Stimulated activated memory B cell treated with anti-CD40 and anti-IgM and Interleukin-4, amounts not matched to agents 10 μg/mL and 1 μg/mL and 100 μg/mL, for 72 hours (primary cell): Measurements from ENCODE around the gene ITGAX.

Experiments used
- ATAC-seq: fragments of 150-1000 bp; cut with Tn5 transposase; 2 replicates; pipeline ENCODE4 v1.10.0; 2021
- H3K27ac Mint-ChIP-seq: one replicate; pipeline ENCODE4 v1.8.0; 2022; ENCODE audit warnings: mild to moderate bottlenecking, mixed read lengths
- H3K27me3 Mint-ChIP-seq: one replicate; pipeline ENCODE4 v1.8.0; 2022; ENCODE audit warnings: mixed read lengths
- H3K36me3 Mint-ChIP-seq: one replicate; pipeline ENCODE4 v1.8.0; 2022; ENCODE audit warnings: mixed read lengths
- H3K4me1 Mint-ChIP-seq: one replicate; pipeline ENCODE4 v1.8.0; 2022; ENCODE audit warnings: mixed read lengths
- H3K4me3 Mint-ChIP-seq: one replicate; pipeline ENCODE4 v1.8.0; 2022; ENCODE audit warnings: mild to moderate bottlenecking, moderate library complexity, mixed read lengths
- H3K9me3 Mint-ChIP-seq: one replicate; pipeline ENCODE4 v1.8.0; 2022; ENCODE audit warnings: mixed read lengths

Gene ITGAX

DNA sequence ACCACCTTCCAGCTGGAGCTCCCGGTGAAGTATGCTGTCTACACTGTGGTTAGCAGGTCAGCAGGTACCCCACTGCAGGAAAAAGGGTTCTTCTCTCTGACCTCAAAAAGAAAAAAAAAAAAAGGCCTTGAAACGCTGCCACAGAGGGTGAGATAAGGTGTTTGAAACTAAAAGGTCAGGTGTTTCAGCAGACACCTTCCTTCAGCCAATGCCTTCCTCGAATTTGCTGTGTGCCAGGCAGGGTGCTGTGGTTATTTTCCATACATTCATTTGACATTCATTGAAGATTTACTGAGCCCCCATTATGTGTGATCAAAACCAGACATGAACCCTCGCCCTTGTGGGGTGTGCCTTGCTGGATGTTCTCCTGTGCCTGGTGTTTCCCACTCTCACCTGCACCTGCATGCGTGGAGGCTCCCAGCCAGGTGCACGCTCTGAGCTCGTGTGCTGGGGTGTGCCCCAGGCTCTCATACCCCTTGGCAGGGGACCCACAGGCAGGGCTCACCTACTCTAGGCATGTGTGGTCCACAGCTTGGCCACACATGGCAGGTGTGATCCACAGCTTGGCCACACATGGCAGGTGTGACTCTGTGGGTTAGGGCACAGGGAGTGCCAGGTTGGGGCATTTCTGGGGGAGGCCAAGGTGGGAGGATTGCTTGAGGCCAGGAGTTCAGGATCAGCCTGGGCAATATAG is 22.4 kb downstream of the ITGAX start:
- Mint-ChIP-seq H3K27me3 (no peaks in the 10 kb centered on the region), H3K36me3 (peaks cover 52% of the 10 kb centered on the region), H3K9me3 (peaks cover 2% of the 10 kb centered on the region), H3K27ac (peak overlapping the region; percentile 6), H3K4me1 (peaks cover 15% of the 10 kb centered on the region), H3K4me3 (no peak overlapping the region)
- ATAC-seq: no peak

DNA sequence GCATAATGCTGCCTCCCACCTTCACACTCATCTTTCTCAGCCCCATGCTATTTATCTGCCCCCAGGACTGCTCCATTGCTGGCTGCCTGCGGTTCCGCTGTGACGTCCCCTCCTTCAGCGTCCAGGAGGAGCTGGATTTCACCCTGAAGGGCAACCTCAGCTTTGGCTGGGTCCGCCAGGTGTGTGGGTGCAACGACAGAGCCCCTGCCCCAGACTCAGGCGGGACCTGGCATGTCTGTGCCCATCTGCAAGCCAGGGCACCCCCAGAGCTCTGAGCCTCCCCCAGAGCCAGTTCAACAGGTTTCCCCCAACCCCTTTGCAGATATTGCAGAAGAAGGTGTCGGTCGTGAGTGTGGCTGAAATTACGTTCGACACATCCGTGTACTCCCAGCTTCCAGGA is 25.2 kb downstream of the ITGAX start:
- Mint-ChIP-seq H3K36me3 (peaks cover 37% of the 10 kb centered on the region), H3K4me3 (no peak overlapping the region), H3K9me3 (peaks cover 2% of the 10 kb centered on the region), H3K27ac (peak overlapping the region; percentile 22), H3K27me3 (no peaks in the 10 kb centered on the region), H3K4me1 (peaks cover 19% of the 10 kb centered on the region)
- ATAC-seq: no peak

DNA sequence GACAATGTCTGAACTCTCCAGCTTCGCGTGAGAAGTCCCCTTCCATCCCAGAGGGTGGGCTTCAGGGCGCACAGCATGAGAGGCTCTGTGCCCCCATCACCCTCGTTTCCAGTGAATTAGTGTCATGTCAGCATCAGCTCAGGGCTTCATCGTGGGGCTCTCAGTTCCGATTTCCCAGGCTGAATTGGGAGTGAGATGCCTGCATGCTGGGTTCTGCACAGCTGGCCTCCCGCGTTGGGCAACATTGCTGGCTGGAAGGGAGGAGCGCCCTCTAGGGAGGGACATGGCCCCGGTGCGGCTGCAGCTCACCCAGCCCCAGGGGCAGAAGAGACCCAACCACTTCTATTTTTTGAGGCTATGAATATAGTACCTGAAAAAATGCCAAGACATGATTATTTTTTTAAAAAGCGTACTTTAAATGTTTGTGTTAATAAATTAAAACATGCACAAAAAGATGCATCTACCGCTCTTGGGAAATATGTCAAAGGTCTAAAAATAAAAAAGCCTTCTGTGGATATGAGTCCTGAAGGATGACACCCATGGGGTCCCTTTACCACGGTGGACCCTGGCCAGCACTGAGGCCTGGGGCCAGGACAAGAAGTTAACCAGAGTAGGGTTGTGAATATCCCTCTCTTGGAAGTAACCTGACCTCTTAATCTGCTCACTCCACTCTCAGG is 27.6 kb downstream of the ITGAX start:
- no peaks in the 10 kb centered on the region for H3K27me3 Mint-ChIP-seq
- H3K9me3 Mint-ChIP-seq: no peaks in the 10 kb centered on the region
- peaks cover 23% of the 10 kb centered on the region for H3K36me3 Mint-ChIP-seq
- peak; percentile 72 for ATAC-seq
- peaks cover 26% of the 10 kb centered on the region for H3K4me1 Mint-ChIP-seq
- no peak overlapping the region for H3K27ac Mint-ChIP-seq
- H3K4me3 Mint-ChIP-seq: peak overlapping the region; percentile 13

DNA sequence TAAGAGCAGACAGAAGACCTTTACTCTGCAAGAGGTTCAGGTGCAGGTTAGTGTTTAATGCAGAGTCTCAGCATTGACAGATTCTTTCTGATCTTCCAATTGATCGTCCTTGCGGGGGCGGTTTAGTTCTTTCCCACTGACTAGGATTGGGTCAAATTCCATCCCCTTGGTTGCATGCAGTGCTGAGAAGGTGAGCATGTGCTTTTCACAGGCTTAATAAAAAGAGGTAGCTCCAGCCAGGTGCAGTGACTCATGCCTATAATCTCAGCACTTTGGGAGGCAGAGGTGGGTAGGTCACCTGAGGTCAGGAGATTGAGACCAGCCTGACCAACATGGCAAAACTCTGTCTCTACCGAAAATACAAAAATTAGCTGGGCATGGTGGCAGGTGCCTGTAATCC is 30.7 kb downstream of the ITGAX start:
- H3K36me3 Mint-ChIP-seq: peaks cover 6% of the 10 kb centered on the region
- no peaks in the 10 kb centered on the region for H3K27me3 Mint-ChIP-seq
- peaks cover 27% of the 10 kb centered on the region for H3K4me1 Mint-ChIP-seq
- ATAC-seq: no peak
- H3K27ac Mint-ChIP-seq: no peak overlapping the region
- H3K4me3 Mint-ChIP-seq: no peak overlapping the region
- H3K9me3 Mint-ChIP-seq: no peaks in the 10 kb centered on the region

DNA sequence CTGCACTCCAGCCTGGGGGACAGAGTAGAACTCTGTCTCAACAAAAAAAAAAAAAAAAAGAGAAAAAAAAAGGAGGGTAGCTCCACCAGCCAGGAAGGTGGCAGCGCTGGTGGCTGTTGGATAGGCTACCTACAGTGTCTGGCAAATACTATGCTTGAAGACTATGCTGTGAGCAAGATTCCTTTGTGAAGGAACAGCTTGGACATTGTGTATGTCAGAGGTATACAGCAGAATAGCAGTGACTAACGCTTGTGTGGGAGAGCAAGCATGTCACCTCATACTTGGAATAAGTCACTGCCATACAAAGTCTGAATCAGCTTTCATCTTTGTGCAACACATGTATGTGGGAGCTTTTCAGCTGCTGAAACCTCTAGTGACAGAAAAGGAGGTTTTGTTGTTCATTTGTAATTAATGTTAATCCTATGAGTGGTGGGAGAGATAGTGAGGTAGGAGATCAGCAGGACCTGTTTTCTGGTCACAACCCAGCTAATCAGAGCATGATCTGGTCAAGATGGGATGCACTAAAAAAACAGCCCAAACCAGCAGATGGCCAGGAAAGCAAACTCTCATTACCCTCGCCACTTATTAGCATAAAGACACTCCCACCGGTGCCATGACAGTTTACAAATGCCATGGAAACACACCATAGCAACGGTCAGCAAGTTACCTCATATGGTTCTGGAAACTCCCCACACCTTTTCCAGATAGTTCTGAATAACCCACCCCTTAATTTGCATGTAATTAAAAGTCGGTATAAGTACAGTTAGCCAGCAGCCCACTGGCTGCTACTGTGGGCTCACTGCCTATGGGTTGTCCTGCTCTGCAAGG is 31.4 kb downstream of the ITGAX start:
- Mint-ChIP-seq H3K27me3 (no peaks in the 10 kb centered on the region), H3K27ac (no peak overlapping the region), H3K9me3 (no peaks in the 10 kb centered on the region), H3K36me3 (peaks cover 6% of the 10 kb centered on the region), H3K4me1 (peaks cover 27% of the 10 kb centered on the region), H3K4me3 (no peak overlapping the region)
- peak; percentile 80 for ATAC-seq

DNA sequence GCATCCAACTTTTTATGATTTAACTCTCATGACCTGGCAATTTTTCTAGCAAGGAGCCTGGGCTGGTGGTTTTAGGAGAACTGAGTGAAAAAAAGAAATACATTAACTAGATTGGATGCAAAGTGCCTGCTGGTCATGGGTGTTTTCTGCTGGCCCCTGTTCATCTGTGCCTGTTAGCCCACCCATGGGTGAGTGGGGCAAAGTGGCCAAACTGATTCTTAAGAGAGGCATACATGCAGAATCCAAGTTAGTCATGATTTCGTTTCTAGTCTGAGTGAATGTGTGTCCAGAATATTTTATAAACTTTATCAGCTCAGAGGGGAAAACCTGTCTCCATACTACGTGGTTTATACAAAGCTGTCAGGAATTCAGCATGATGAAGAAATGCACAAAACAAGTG is 33.6 kb downstream of the ITGAX start:
- ATAC-seq: no peak
- no peak overlapping the region for H3K4me3 Mint-ChIP-seq
- H3K27me3 Mint-ChIP-seq: peaks cover 14% of the 10 kb centered on the region
- H3K9me3 Mint-ChIP-seq: no peaks in the 10 kb centered on the region
- H3K36me3 Mint-ChIP-seq: no peaks in the 10 kb centered on the region
- H3K4me1 Mint-ChIP-seq: peaks cover 27% of the 10 kb centered on the region
- H3K27ac Mint-ChIP-seq: no peak overlapping the region

DNA sequence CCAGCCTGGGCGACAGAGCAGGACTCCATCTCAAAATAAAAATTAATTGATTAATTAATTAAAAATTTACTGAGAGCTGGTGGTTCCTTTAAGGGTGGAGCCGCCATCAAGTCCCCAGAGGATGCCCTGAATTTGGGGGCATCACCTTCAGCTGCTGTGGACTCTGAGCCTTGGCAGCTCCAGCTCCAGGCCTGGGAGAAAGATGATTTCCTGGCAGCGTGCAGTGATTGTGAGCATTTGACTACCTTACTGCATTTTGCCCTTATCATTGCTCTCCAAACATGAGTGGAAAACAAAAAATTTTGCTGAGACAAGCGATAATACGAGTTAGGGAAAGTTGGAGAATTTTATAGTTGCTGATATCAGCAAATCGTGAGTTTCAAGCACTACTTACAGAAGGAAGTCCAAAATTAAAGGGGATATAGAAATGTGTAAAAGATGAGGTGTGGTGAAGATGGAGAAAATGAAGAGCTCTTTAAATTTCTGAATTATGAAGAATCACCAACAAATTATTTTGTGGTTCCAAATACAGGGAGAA is 35.6 kb downstream of the ITGAX start:
- H3K9me3 Mint-ChIP-seq: no peaks in the 10 kb centered on the region
- no peak overlapping the region for H3K27ac Mint-ChIP-seq
- H3K4me3 Mint-ChIP-seq: no peak overlapping the region
- peaks cover 25% of the 10 kb centered on the region for H3K27me3 Mint-ChIP-seq
- no peak for ATAC-seq
- peaks cover 27% of the 10 kb centered on the region for H3K4me1 Mint-ChIP-seq
- no peaks in the 10 kb centered on the region for H3K36me3 Mint-ChIP-seq

DNA sequence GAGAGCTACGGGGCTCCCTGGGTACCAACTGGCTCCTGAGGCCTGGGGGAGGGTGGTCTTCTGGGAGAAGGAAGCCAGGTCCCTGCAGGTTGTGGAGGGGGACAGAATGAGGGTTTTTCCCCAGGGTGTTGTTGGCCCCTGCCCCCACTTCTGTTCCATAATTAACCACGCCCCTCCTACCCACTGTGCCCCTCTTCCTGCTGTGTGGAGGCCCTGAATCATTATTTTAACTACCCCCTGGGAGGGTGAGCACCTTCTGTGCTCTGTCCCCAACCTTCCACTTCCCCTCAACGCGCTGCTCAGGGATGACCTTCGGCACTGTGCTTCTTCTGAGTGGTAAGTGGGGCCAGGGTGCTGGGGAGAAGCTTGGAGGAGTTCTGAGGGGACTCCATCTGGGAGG is 38.1 kb downstream of the ITGAX start, which contains the start of gene ITGAD:
Gene ITGAD, plus strand, starts transcription at position 280 of the 400 bp plus-strand sequence. Its CDS starts 26 bp downstream, at position 306.
- Mint-ChIP-seq H3K9me3 (no peaks in the 10 kb centered on the region), H3K27ac (peak within 1 kb of the TSS; percentile 8), H3K27me3 (peaks cover 29% of the 10 kb centered on the region), H3K4me3 (no peak within 1 kb of the TSS), H3K36me3 (no peaks in the 10 kb centered on the region), H3K4me1 (peaks cover 6% of the 10 kb centered on the region)
- ATAC-seq: peak; percentile 31

DNA sequence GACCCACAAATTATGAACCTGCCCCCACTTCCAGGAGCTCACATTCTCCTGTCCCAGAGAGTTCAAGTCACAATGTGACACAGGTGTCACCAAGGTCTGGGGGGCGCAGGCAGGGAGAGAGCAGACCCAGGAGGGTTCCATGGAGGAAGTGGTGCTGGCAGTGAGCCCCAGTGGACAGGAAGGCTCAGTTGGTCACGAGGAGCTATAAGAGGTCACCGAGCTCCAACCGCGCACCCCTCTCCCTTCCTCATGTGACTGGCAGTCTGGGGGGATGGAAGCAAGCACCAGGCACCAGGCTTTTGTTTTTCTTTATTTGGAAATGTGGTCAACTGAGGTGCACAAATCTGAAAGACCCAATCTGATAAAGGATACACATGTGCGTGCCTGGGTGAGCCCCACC is 40.7 kb downstream of the ITGAX start:
- Mint-ChIP-seq H3K4me1 (peaks cover 18% of the 10 kb centered on the region), H3K27ac (no peak overlapping the region), H3K36me3 (peaks cover 8% of the 10 kb centered on the region), H3K4me3 (no peak overlapping the region), H3K27me3 (peaks cover 29% of the 10 kb centered on the region), H3K9me3 (peaks cover 8% of the 10 kb centered on the region)
- ATAC-seq: no peak

DNA sequence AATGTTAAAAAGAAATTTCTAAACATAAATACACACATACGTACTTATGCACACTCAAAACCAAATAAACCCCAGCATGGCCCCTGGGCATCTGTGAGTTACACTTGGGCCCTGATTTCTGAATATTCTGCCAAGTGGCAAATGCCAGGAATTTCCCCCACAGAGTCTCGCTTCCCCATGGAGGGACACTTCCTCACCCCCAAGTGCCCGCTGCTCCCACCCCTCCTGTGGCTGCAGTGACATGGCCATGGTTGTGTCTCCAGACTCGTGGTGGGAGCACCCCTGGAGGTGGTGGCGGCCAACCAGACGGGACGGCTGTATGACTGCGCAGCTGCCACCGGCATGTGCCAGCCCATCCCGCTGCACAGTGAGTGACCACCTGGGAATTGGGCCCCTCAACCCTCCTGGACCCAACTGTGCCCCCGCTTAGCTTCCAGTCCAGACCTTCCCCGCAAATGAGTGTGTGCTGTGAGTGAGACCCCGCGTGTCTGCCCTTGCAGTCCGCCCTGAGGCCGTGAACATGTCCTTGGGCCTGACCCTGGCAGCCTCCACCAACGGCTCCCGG is 42.2 kb downstream of the ITGAX start:
- no peak for ATAC-seq
- Mint-ChIP-seq H3K4me1 (peaks cover 18% of the 10 kb centered on the region), H3K4me3 (no peak overlapping the region), H3K27ac (no peak overlapping the region), H3K9me3 (peaks cover 8% of the 10 kb centered on the region), H3K36me3 (peaks cover 8% of the 10 kb centered on the region), H3K27me3 (peaks cover 29% of the 10 kb centered on the region)

DNA sequence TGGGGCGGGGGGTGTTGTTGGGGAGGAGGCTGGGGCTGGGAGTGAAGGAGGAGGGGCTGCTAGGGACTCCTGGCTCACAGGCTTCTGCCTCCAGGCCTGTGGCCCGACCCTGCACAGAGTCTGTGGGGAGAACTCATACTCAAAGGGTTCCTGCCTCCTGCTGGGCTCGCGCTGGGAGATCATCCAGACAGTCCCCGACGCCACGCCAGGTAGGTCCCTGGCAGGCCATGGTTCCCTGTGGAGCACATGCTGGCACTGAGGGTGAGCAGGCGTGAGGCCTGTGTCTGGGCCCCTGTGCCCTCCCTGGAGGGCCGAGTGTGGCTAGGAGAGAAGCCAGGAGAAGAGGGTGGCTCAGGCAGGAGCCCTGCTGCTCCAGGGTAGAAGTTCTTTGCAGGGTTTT is 42.7 kb downstream of the ITGAX start:
- Mint-ChIP-seq H3K36me3 (peaks cover 8% of the 10 kb centered on the region), H3K4me3 (no peak overlapping the region), H3K4me1 (peaks cover 18% of the 10 kb centered on the region), H3K9me3 (peaks cover 8% of the 10 kb centered on the region), H3K27me3 (peaks cover 23% of the 10 kb centered on the region), H3K27ac (no peak overlapping the region)
- ATAC-seq: no peak

DNA sequence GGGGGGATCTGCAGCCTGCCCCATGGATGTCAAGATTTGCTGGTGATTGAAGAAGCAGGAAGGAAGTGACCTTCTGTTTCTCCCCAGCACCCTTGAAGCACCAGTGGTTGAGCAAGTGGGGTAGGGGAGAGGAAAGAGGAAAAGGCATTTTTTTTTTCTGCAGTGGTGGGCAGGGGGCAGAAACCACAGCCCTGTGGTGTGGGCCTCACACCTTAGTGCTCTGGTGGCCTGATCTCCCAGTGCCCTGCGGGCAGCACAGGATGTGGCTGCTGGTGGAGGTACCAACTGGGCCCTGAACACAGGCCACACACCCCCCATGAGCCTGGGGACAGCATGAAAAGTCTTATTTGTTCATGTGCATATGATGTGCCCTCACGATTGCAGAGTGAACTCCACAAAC is 45.2 kb downstream of the ITGAX start:
- Mint-ChIP-seq H3K27me3 (peaks cover 8% of the 10 kb centered on the region), H3K4me1 (peaks cover 12% of the 10 kb centered on the region), H3K27ac (no peak overlapping the region), H3K36me3 (peaks cover 8% of the 10 kb centered on the region), H3K9me3 (peaks cover 8% of the 10 kb centered on the region), H3K4me3 (no peak overlapping the region)
- ATAC-seq: no peak

DNA sequence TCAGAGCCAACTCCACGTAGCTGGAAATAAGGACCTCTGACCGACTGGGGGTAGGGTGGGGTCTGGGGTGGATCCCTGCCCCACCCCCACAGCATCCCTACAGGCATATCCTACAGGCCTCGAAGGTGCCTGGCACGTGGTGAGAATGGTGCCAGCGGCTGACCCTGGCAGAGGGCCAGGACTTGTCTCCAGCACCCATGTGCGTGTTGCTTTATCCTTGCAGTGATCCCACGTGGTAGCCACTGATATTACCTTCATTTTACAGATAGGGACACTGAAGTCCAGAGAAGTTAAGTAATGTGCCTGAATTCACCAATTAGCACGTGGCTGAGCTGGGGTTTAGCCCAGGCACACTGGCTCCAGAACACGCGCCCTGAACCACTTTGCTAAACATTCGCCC is 46.5 kb downstream of the ITGAX start:
- Mint-ChIP-seq H3K9me3 (peaks cover 8% of the 10 kb centered on the region), H3K27me3 (no peaks in the 10 kb centered on the region), H3K36me3 (peaks cover 8% of the 10 kb centered on the region), H3K4me3 (no peak overlapping the region), H3K27ac (no peak overlapping the region), H3K4me1 (peaks cover 12% of the 10 kb centered on the region)
- no peak for ATAC-seq

DNA sequence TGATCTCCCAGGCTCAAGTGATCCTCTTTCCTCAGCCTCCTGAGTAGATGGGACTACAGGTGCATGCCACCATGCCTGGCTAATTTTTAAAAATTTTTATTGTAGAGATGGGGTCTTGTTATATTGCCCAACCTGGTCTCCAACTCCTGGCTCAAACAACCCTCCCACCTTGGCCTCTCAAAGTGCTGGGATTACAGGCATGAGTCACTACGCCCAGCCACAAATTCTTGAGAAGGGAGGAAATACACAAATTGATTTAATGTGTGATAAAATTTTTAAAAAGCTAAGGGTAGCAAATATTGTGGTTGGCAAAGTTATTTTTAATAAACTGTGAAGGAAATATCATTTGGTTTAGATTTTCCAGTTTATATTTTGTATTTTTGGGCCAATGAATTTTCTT is 47.7 kb downstream of the ITGAX start:
- Mint-ChIP-seq H3K9me3 (peaks cover 8% of the 10 kb centered on the region), H3K36me3 (peaks cover 8% of the 10 kb centered on the region), H3K4me1 (peaks cover 12% of the 10 kb centered on the region), H3K4me3 (no peak overlapping the region), H3K27me3 (no peaks in the 10 kb centered on the region), H3K27ac (no peak overlapping the region)
- no peak for ATAC-seq
